Neural progenitor cell (in vitro differentiated cells): ENCODE data around the gene ARFGAP3. TPM values are rescaled to one million over a fixed set of nuclear protein-coding genes. Genes with fewer than 3 reads are reported as not detected.

Experiments used
- DNase-seq: peaks from one replicate; pipeline ENCODE4 v3.0.0-alpha.2; 2016; ENCODE audit warnings: low spot score
- H2AFZ ChIP-seq: fragments of 200-600 bp; sonication (generic); replicated peaks from 2 replicates; pipeline ENCODE4 v1.6.1; 2016; ENCODE audit warnings: antibody characterized with exemption
- H3F3A ChIP-seq: fragments of 200-600 bp; sonication (generic); 2 replicates; pipeline ENCODE4 v1.6.1; 2016; ENCODE audit warnings: antibody characterized with exemption, low read depth
- H3K27ac ChIP-seq: fragments of 200-600 bp; sonication (generic); 2 replicates; pipeline ENCODE4 v1.5.1; 2016; ENCODE audit warnings: mild to moderate bottlenecking
- H3K27me3 ChIP-seq: fragments of 200-600 bp; sonication (generic); 2 replicates; pipeline ENCODE4 v1.6.1; 2016; ENCODE audit warnings: mild to moderate bottlenecking, moderate library complexity
- H3K36me3 ChIP-seq: fragments of 200-600 bp; sonication (generic); 2 replicates; pipeline ENCODE4 v1.5.1; 2016
- H3K4me1 ChIP-seq: fragments of 200-600 bp; sonication (generic); 2 replicates; pipeline ENCODE4 v1.6.1; 2016; ENCODE audit warnings: mixed run types
- H3K4me2 ChIP-seq: fragments of 200-600 bp; sonication (generic); 2 replicates; pipeline ENCODE4 v1.6.1; 2016
- H3K4me3 ChIP-seq: fragments of 200-600 bp; sonication (generic); 2 replicates; pipeline ENCODE4 v1.5.1; 2016
- H3K79me2 ChIP-seq: fragments of 200-600 bp; sonication (generic); 2 replicates; pipeline ENCODE4 v1.6.1; 2016; ENCODE audit warnings: low read depth
- H3K9ac ChIP-seq: fragments of 200-600 bp; sonication (generic); 2 replicates; pipeline ENCODE4 v1.6.1; 2016
- H3K9me3 ChIP-seq: fragments of 200-600 bp; sonication (generic); 2 replicates; pipeline ENCODE4 v1.5.1; 2016; ENCODE audit warnings: low read depth
- H4K20me1 ChIP-seq: fragments of 200-600 bp; sonication (generic); 2 replicates; pipeline ENCODE4 v1.6.1; 2016; ENCODE audit warnings: low read depth
- H3K27ac Mint-ChIP-seq: 3 replicates; pipeline ENCODE4 v1.8.0; 2021; ENCODE audit warnings: mixed read lengths
- H3K27me3 Mint-ChIP-seq: 2 replicates; pipeline ENCODE4 v1.8.0; 2022; ENCODE audit warnings: low read depth, mild to moderate bottlenecking, inconsistent platforms, moderate library complexity, mixed read lengths; ENCODE audit not compliant: insufficient read depth
- H3K36me3 Mint-ChIP-seq: 3 replicates; pipeline ENCODE4 v1.8.0; 2021; ENCODE audit warnings: mixed read lengths
- H3K4me1 Mint-ChIP-seq: 3 replicates; pipeline ENCODE4 v1.8.0; 2021; ENCODE audit warnings: mixed read lengths
- H3K4me3 Mint-ChIP-seq: 3 replicates; pipeline ENCODE4 v1.8.0; 2021; ENCODE audit warnings: mild to moderate bottlenecking, moderate library complexity, mixed read lengths
- H3K9me3 Mint-ChIP-seq: 3 replicates; pipeline ENCODE4 v1.8.0; 2020; ENCODE audit warnings: mixed read lengths
- EZH2 ChIP-seq: fragments of 200-600 bp; sonication (generic); IDR thresholded peaks from 2 replicates; pipeline ENCODE4 v1.6.1; 2017; ENCODE audit warnings: antibody characterized with exemption, mild to moderate bottlenecking, moderate library complexity
- EZH2phosphoT487 ChIP-seq: fragments of 200-600 bp; sonication (generic); IDR thresholded peaks from 2 replicates; pipeline ENCODE4 v1.6.1; 2017; ENCODE audit warnings: antibody characterized with exemption
- total RNA-seq: library from RNA; depleted of rRNA; stranded (reverse); fragments of >200 nt; gene quantifications from 2 replicates; pipeline ENCODE4 v1.2.3, GENCODE V29; 2015; ENCODE audit warnings: low replicate concordance
- TF ChIP-seq, protein P1 (sequence below): fragments of 200-600 bp; sonication (generic); IDR thresholded peaks from 2 replicates; pipeline ENCODE4 v1.5.1; 2017; ENCODE audit warnings: antibody characterized with exemption, mild to moderate bottlenecking

Gene ARFGAP3
- total RNA-seq, 1 donor from 2014 or later, result 53.9 TPM

DNA sequence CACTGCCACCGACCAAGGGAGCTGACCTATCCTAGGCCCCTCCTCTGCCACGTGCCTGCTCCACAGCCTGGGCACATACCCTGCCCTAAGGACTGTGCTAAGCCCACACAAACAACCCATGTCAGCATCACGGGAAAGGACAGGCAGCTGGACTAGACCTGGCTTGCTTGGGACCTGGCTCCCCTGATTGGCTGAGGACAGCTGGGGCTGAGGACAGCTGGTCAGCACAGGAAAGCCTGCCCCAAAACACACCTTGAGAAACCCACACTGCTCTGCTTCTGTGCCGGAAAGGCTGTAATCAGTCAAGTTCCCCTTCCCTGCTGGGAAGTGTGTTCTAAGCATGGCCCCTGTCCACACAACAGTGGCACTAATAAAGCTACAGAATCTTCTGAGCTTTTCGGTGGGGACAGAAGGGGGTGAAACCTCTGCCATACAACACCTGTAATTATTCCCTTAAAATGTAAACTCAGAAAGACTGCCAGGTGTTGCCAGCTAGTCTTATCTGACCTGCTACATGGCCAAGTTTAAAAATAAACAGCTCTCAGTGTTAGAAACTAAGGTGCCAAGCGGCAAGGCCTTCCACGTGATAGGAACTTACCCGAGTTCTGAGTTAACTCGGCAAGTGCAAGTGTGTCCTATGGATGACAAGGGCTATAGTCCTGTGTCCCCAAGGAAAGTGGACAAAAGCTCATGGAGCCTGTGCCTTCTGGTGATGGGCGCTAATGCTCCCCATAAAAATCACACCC is 35.7 kb upstream of the ARFGAP3 start:
- Mint-ChIP-seq H3K27ac (no peak overlapping the region), H3K4me1 (no peaks in the 10 kb centered on the region), H3K9me3 (no peaks in the 10 kb centered on the region), H3K36me3 (peaks cover 6% of the 10 kb centered on the region), H3K27me3 (peaks cover 2% of the 10 kb centered on the region), H3K4me3 (no peak overlapping the region)
- H3K79me2 ChIP-seq, result no peaks in the 10 kb centered on the region
- H3K4me1 ChIP-seq, result no peaks in the 10 kb centered on the region
- H3K27me3 ChIP-seq, result no peaks in the 10 kb centered on the region
- no peaks in the 10 kb centered on the region for H3F3A ChIP-seq
- no peaks in the 10 kb centered on the region for H3K36me3 ChIP-seq
- H3K27ac ChIP-seq, result no peak overlapping the region
- no peak overlapping the region for H3K4me3 ChIP-seq
- H3K4me2 ChIP-seq, result no peak overlapping the region
- DNase-seq, result no peak
- peaks cover 32% of the 10 kb centered on the region for H4K20me1 ChIP-seq
- TF ChIP-seq EZH2phosphoT487 (no peak), EZH2 (no peak)
- TF ChIP-seq, protein P1, sequence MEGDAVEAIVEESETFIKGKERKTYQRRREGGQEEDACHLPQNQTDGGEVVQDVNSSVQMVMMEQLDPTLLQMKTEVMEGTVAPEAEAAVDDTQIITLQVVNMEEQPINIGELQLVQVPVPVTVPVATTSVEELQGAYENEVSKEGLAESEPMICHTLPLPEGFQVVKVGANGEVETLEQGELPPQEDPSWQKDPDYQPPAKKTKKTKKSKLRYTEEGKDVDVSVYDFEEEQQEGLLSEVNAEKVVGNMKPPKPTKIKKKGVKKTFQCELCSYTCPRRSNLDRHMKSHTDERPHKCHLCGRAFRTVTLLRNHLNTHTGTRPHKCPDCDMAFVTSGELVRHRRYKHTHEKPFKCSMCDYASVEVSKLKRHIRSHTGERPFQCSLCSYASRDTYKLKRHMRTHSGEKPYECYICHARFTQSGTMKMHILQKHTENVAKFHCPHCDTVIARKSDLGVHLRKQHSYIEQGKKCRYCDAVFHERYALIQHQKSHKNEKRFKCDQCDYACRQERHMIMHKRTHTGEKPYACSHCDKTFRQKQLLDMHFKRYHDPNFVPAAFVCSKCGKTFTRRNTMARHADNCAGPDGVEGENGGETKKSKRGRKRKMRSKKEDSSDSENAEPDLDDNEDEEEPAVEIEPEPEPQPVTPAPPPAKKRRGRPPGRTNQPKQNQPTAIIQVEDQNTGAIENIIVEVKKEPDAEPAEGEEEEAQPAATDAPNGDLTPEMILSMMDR, result no peak
- H3K9me3 ChIP-seq, result no peaks in the 10 kb centered on the region
- no peak overlapping the region for H3K9ac ChIP-seq
- no peak overlapping the region for H2AFZ ChIP-seq

- Histone ChIP-seq H3K27ac (no peak overlapping the region), H3K9me3 (no peaks in the 10 kb centered on the region), H2AFZ (no peak overlapping the region), H3K27me3 (no peaks in the 10 kb centered on the region), H3K9ac (no peak overlapping the region), H3K4me1 (no peaks in the 10 kb centered on the region), H3K36me3 (no peaks in the 10 kb centered on the region), H3K79me2 (no peaks in the 10 kb centered on the region), H4K20me1 (peaks cover 32% of the 10 kb centered on the region), H3F3A (no peaks in the 10 kb centered on the region), H3K4me3 (no peak overlapping the region), H3K4me2 (no peak overlapping the region)
- H3K4me1 Mint-ChIP-seq, result no peaks in the 10 kb centered on the region
- H3K9me3 Mint-ChIP-seq, result no peaks in the 10 kb centered on the region
- H3K27me3 Mint-ChIP-seq, result peaks cover 2% of the 10 kb centered on the region
- no peak for TF ChIP-seq EZH2phosphoT487
- TF ChIP-seq, protein P1, result no peak
- no peak for TF ChIP-seq EZH2
- no peak overlapping the region for H3K4me3 Mint-ChIP-seq
- H3K27ac Mint-ChIP-seq, result no peak overlapping the region
- H3K36me3 Mint-ChIP-seq, result peaks cover 6% of the 10 kb centered on the region
- no peak for DNase-seq
These were observed 35.1 kb upstream of the ARFGAP3 start for GRCh38 chr22:42892156-42892555.

GRCh38 chr22:42891696-42892095 is 34.6 kb upstream of the ARFGAP3 start:
- no peak overlapping the region for H3K27ac Mint-ChIP-seq

More at GRCh38 chr22:42891696-42892095, 34.6 kb upstream of the ARFGAP3 start:
- Histone ChIP-seq H3K9ac (no peak overlapping the region), H3K27me3 (no peaks in the 10 kb centered on the region), H3K4me1 (no peaks in the 10 kb centered on the region), H3K79me2 (no peaks in the 10 kb centered on the region), H4K20me1 (peaks cover 29% of the 10 kb centered on the region), H3K9me3 (no peaks in the 10 kb centered on the region), H3F3A (no peaks in the 10 kb centered on the region), H3K27ac (no peak overlapping the region), H2AFZ (no peak overlapping the region), H3K4me2 (no peak overlapping the region), H3K4me3 (no peak overlapping the region), H3K36me3 (no peaks in the 10 kb centered on the region)
- no peak overlapping the region for H3K4me3 Mint-ChIP-seq
- no peaks in the 10 kb centered on the region for H3K9me3 Mint-ChIP-seq
- H3K4me1 Mint-ChIP-seq, result no peaks in the 10 kb centered on the region
- peaks cover 6% of the 10 kb centered on the region for H3K36me3 Mint-ChIP-seq
- no peak for DNase-seq
- TF ChIP-seq EZH2, result no peak
- TF ChIP-seq EZH2phosphoT487, result no peak
- TF ChIP-seq, protein P1, result no peak
- H3K27me3 Mint-ChIP-seq, result peaks cover 2% of the 10 kb centered on the region
